Neutrophil (primary cell): ENCODE results near the gene DMRT3.

Experiments
- H3K27ac ChIP-seq: fragments of 200-600 bp; sonication (generic); 2 replicates; pipeline ENCODE4 v1.5.1; 2016; ENCODE audit warnings: mild to moderate bottlenecking, moderate library complexity
- H3K27me3 ChIP-seq: fragments of 200-600 bp; sonication (generic); 2 replicates; pipeline ENCODE4 v1.6.0; 2016; ENCODE audit warnings: mild to moderate bottlenecking
- H3K36me3 ChIP-seq: fragments of 200-600 bp; sonication (generic); 2 replicates; pipeline ENCODE4 v1.5.1; 2017
- H3K4me1 ChIP-seq, 2 experiments: fragments of 200-600 bp in 1 of 2; sonication (generic) in 1 of 2; 1 replicate in 1 of 2; 2 replicates in 1 of 2; pipeline versions ENCODE4 v1.5.1 to v1.6.1; 2013 to 2016; ENCODE audit warnings: low read depth in 1 of 2, low read length in 1 of 2, mild to moderate bottlenecking in 1 of 2, moderate library complexity in 1 of 2; ENCODE audit not compliant: control insufficient read depth in 1 of 2, insufficient read depth in 1 of 2
- H3K4me3 ChIP-seq, 2 experiments: fragments of 200-600 bp in 1 of 2; sonication (generic) in 1 of 2; 1 replicate in 1 of 2; 2 replicates in 1 of 2; pipeline ENCODE4 v1.5.1; 2013 to 2016; ENCODE audit warnings: low read depth in 1 of 2, low read length in 1 of 2, mild to moderate bottlenecking in 1 of 2, moderate library complexity in 1 of 2
- H3K9me3 ChIP-seq: fragments of 200-600 bp; sonication (generic); 2 replicates; pipeline ENCODE4 v1.5.1; 2016
- TF ChIP-seq, protein P1 (sequence below): fragments of 200-600 bp; sonication (generic); IDR thresholded peaks from 2 replicates; pipeline ENCODE4 v1.5.1; 2016; ENCODE audit warnings: antibody characterized with exemption

DMRT3 gene

DNA sequence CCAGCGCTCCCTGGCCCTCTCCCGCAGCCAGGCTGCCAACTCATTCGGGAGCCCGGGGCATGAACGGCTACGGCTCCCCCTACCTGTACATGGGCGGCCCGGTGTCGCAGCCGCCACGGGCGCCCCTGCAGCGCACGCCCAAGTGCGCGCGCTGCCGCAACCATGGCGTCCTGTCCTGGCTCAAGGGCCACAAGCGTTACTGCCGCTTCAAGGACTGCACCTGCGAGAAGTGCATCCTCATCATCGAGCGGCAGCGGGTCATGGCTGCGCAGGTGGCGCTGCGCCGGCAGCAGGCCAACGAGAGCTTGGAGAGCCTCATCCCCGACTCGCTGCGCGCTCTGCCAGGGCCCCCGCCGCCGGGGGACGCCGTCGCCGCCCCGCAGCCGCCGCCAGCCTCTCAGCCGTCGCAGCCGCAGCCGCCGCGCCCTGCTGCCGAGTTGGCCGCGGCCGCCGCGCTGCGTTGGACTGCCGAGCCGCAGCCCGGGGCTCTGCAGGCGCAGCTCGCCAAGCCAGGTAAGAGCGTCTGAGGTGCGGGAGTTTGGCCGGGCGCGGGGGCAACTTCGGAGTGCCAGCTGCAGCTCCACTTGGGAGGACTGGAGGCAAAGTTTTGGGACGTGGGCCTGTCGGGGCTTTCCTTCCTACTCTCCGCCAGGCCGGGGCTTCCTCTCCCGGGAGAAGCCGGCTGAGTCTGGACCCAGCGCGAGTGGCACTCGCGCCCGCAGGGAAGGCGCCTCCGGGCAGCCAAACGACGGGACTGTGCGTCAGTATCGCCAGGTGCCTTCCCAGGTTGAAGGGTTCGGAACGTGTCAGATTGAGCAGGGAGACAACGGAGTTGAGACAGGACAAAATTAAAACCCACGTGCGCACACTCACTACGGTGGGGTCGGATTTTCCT lies 735 bp downstream of the DMRT3 start:
- Histone ChIP-seq H3K27me3 (peaks cover 100% of the 10 kb centered on the region), H3K4me3 (no peak overlapping the region)
- TF ChIP-seq, protein P1, sequence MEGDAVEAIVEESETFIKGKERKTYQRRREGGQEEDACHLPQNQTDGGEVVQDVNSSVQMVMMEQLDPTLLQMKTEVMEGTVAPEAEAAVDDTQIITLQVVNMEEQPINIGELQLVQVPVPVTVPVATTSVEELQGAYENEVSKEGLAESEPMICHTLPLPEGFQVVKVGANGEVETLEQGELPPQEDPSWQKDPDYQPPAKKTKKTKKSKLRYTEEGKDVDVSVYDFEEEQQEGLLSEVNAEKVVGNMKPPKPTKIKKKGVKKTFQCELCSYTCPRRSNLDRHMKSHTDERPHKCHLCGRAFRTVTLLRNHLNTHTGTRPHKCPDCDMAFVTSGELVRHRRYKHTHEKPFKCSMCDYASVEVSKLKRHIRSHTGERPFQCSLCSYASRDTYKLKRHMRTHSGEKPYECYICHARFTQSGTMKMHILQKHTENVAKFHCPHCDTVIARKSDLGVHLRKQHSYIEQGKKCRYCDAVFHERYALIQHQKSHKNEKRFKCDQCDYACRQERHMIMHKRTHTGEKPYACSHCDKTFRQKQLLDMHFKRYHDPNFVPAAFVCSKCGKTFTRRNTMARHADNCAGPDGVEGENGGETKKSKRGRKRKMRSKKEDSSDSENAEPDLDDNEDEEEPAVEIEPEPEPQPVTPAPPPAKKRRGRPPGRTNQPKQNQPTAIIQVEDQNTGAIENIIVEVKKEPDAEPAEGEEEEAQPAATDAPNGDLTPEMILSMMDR = no peak

DNA sequence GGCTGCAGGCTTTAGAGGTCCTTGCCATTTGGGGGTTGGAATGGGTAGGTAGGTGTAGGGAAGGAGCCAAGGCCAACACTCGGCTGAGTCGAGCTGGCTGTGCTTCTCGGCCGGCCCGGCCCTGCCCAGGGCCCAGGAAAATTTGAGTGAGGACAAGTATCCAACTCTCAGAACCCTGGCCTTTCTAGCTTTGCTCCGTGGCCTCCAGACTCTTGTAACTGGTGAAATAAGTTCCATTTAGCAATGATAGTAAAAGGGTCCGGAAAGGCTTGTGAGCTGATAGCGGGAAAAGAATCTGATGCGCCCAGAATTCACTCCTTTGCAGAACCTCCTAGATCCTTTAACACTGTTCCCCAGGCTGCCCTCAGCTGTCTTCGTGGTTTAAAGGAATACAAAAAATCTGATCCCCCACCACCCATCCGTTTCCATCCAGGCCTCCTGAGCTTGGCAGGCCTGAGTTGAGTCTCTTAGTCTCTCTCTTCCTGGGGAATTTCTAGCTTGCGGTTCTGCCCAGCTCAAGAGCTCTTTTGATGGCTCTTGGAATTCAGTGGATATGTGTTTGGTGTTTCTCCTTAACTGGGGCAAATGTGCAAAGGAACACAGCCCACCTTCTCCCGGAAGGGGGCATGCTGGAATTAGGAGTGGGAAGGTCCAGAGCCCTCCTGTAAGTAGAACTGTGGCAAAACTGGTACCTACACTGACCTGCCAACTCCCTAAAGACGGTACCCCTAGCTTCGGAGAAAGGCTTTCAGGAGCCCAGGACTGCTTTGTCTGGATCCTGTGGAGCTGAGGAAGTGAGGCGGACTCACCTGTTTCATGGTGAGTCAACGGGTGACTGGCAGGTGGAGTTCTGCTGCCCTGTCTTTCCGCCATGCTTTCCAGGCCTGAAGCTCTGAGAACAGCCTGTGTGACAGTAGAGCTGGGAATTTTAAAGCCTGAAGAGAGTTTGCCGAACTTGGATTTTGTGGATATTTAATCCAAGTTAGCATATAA lies 1.7 kb downstream of the DMRT3 start:
- H3K4me3 ChIP-seq = no peak overlapping the region
- H3K27me3 ChIP-seq = peaks cover 100% of the 10 kb centered on the region
- TF ChIP-seq, protein P1 = no peak
- no peak overlapping the region for H3K27ac ChIP-seq
- no peaks in the 10 kb centered on the region for H3K9me3 ChIP-seq
- peaks cover 3 to 8% of the 10 kb centered on the region in 2 experiments for H3K4me1 ChIP-seq
- no peaks in the 10 kb centered on the region for H3K36me3 ChIP-seq

More for the DNA sequence above, 735 bp downstream of the DMRT3 start:
- Histone ChIP-seq H3K27ac (no peak overlapping the region), H3K36me3 (no peaks in the 10 kb centered on the region), H3K4me1 (peaks cover 4 to 15% of the 10 kb centered on the region in 2 experiments), H3K9me3 (no peaks in the 10 kb centered on the region)

DNA sequence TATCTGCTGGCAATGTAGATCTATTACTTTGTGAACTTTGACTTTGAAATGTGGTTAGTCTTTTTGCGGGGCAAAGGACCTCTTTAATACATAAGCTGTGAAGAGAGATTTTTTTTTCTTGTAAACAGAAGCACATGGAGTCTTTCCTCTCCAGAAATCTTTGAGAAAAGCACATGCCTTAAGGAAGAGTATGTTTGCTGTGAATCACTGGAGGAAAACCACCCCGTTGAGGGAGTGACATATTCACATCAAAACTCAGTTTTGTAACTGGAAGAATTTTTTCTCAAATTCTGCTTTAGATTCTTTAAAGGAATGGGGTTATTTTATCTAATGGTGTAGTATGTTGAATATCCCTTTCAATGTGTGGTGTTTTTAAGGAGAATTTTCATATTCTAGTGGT lies 3.5 kb downstream of the DMRT3 start:
- Histone ChIP-seq H3K27ac (no peak overlapping the region), H3K4me1 (peaks cover 0 to 8% of the 10 kb centered on the region in 2 experiments), H3K27me3 (peaks cover 100% of the 10 kb centered on the region), H3K36me3 (no peaks in the 10 kb centered on the region), H3K4me3 (no peak overlapping the region), H3K9me3 (no peaks in the 10 kb centered on the region)
- TF ChIP-seq, protein P1 = no peak

DNA sequence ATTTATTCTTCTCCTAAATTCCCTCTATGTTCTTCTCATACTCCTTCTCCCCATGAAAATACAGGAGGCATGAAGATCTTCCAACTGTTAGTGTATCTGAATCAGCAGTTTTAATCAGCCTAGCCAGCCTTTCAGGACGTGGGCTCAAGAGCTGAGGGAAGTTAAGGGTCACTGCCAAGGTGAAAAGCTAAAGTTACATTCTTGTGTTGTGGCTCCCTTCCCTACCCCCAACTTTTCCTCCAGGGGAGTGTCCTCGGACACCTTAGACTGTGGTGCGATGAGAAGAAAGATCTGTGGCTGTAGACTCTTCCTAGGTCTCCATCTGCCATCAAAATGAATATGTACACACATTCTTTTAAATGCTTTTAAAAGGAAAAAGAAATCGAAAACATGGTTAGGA lies 4.2 kb downstream of the DMRT3 start:
- H3K4me1 ChIP-seq = peaks cover 0 to 8% of the 10 kb centered on the region in 2 experiments
- peaks cover 100% of the 10 kb centered on the region for H3K27me3 ChIP-seq
- H3K9me3 ChIP-seq = no peaks in the 10 kb centered on the region
- no peaks in the 10 kb centered on the region for H3K36me3 ChIP-seq
- no peak overlapping the region for H3K4me3 ChIP-seq
- no peak overlapping the region for H3K27ac ChIP-seq
- TF ChIP-seq, protein P1 = no peak

DNA sequence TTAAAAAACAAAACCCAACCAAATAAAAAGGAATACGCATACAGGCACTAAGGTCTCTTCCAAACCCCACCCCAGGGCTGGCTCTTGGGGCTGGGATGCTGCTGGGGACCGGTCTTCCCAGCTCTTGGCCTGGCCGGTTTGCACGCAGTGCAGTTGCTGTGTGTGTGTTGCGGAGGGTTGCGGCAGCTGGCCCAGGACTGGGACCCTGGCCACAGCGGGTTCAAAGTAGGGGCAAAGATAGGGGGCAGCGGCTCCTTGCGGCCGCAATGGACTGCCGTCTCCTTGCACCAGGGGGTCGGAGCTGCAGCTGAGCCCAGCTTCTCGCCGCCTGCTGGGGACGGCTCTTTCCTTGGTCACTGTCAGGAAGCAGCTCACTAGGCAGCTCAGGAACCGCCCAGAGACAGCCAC lies 5.0 kb downstream of the DMRT3 start:
- peaks cover 100% of the 10 kb centered on the region for H3K27me3 ChIP-seq

More for the DNA sequence above, 5.0 kb downstream of the DMRT3 start:
- peaks cover 0 to 4% of the 10 kb centered on the region in 2 experiments for H3K4me1 ChIP-seq
- H3K36me3 ChIP-seq = no peaks in the 10 kb centered on the region
- no peaks in the 10 kb centered on the region for H3K9me3 ChIP-seq
- H3K27ac ChIP-seq = no peak overlapping the region
- no peak overlapping the region for H3K4me3 ChIP-seq
- TF ChIP-seq, protein P1 = no peak
